GM21619 (cell line): Measurements from ENCODE around the gene MSH3.

Experiments used
- ATAC-seq: cut with Tn5 transposase; IDR thresholded peaks from one replicate; pipeline ENCODE4 v1.9.1; 2021; ENCODE audit not compliant: unreplicated experiment

MSH3 gene

GRCh38 chr5:80654391-80655230, at the start of gene MSH3, which contains the start of gene DHFR:
Gene MSH3, plus strand, starts transcription at chr5:80654652. Its CDS starts 76 bp downstream, at chr5:80654728.
Gene DHFR, minus strand, starts transcription at chr5:80654983. Its CDS starts 494 bp downstream, at chr5:80654489.
- peak; percentile 36 for ATAC-seq

GRCh38 chr5:80607343-80607742, 47.1 kb upstream of the MSH3 start:
- no peak for ATAC-seq

GRCh38 chr5:80607832-80608231, 46.6 kb upstream of the MSH3 start:
- ATAC-seq, result peak; percentile 89

- ATAC-seq, result no peak
These were observed 45.7 kb upstream of the MSH3 start for GRCh38 chr5:80608731-80609130.

GRCh38 chr5:80609692-80610091, 44.8 kb upstream of the MSH3 start:
- ATAC-seq, result no peak

GRCh38 chr5:80615266-80615914, 39.1 kb upstream of the MSH3 start:
- ATAC-seq, result no peak

- ATAC-seq, result no peak
These were observed 36.0 kb upstream of the MSH3 start for GRCh38 chr5:80618438-80618837.

- no peak for ATAC-seq
These were observed 35.4 kb upstream of the MSH3 start for GRCh38 chr5:80619086-80619485.

- ATAC-seq, result no peak
These were observed 34.2 kb upstream of the MSH3 start for GRCh38 chr5:80620211-80620610.

GRCh38 chr5:80622756-80623155, 31.7 kb upstream of the MSH3 start:
- no peak for ATAC-seq

GRCh38 chr5:80623999-80624398, 30.5 kb upstream of the MSH3 start:
- ATAC-seq, result no peak

GRCh38 chr5:80625230-80625629, 29.2 kb upstream of the MSH3 start:
- no peak for ATAC-seq

- ATAC-seq, result no peak
These were observed 25.2 kb upstream of the MSH3 start for GRCh38 chr5:80629281-80629680.

- no peak for ATAC-seq
These were observed 22.9 kb upstream of the MSH3 start for GRCh38 chr5:80631278-80632259.

- no peak for ATAC-seq
These were observed 21.8 kb upstream of the MSH3 start for GRCh38 chr5:80632700-80633099.

GRCh38 chr5:80634193-80634592, 20.3 kb upstream of the MSH3 start:
- ATAC-seq, result no peak

- ATAC-seq, result no peak
These were observed 13.1 kb upstream of the MSH3 start for GRCh38 chr5:80641353-80641752.

GRCh38 chr5:80644900-80645299, 9.6 kb upstream of the MSH3 start:
- ATAC-seq, result no peak

GRCh38 chr5:80646926-80647325, 7.5 kb upstream of the MSH3 start:
- no peak for ATAC-seq

GRCh38 chr5:80653502-80653901, 950 bp upstream of the MSH3 start:
- ATAC-seq, result no peak

- ATAC-seq, result no peak
These were observed 430 bp upstream of the MSH3 start for GRCh38 chr5:80654054-80654390.
